Nephron progenitor cell (in vitro differentiated cells): ENCODE results near the gene NFATC1.

Experiments used
- DNase-seq: peaks from one replicate; pipeline ENCODE4 v3.0.0; 2021
- H3K27ac Mint-ChIP-seq: 2 replicates; pipeline ENCODE4 v1.8.0; 2021; ENCODE audit warnings: mild to moderate bottlenecking, moderate library complexity, mixed read lengths
- H3K27me3 Mint-ChIP-seq: 2 replicates; pipeline ENCODE4 v1.8.0; 2021; ENCODE audit warnings: mild to moderate bottlenecking, low read depth, mixed read lengths; ENCODE audit not compliant: poor library complexity
- H3K36me3 Mint-ChIP-seq: 2 replicates; pipeline ENCODE4 v1.8.0; 2021; ENCODE audit warnings: low read depth, mixed read lengths
- H3K4me1 Mint-ChIP-seq: 2 replicates; pipeline ENCODE4 v1.8.0; 2021; ENCODE audit warnings: mixed read lengths
- H3K4me3 Mint-ChIP-seq: 2 replicates; pipeline ENCODE4 v1.8.0; 2021; ENCODE audit warnings: mild to moderate bottlenecking, moderate library complexity, mixed read lengths
- H3K9me3 Mint-ChIP-seq: 2 replicates; pipeline ENCODE4 v1.8.0; 2021; ENCODE audit warnings: mild to moderate bottlenecking, moderate library complexity, mixed read lengths
- TF ChIP-seq, protein P1 (sequence below): fragments of 200-600 bp; sonication (generic); IDR thresholded peaks from 2 replicates; pipeline ENCODE4 v1.5.0; 2021; ENCODE audit warnings: antibody characterized with exemption

Gene NFATC1

DNA sequence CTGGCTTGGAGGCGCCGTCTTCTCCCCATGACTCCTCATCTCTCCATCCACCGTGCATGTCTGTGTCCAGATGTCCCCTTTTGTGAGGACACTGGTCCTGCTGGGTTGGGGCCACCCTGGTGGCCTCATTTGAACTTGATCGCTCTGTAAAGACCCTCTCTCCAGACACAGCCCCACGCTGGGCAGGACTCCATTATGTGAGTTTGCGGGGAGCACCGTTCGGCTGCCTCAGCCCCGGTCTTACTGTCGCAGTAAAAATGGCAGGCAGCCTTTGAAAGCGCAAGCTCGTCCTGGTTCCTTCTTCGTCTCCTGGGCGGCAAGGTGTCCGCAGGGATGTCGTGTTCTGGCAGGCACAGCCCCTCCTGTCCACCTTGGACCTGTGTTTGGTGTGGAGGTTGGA lies 17.7 kb downstream of the NFATC1 start:
- Mint-ChIP-seq H3K4me3 (no peak overlapping the region), H3K9me3 (no peaks in the 10 kb centered on the region), H3K27ac (no peak overlapping the region), H3K4me1 (peaks cover 38% of the 10 kb centered on the region), H3K27me3 (peaks cover 4% of the 10 kb centered on the region), H3K36me3 (peaks cover 36% of the 10 kb centered on the region)
- no peak for DNase-seq
- TF ChIP-seq, protein P1, sequence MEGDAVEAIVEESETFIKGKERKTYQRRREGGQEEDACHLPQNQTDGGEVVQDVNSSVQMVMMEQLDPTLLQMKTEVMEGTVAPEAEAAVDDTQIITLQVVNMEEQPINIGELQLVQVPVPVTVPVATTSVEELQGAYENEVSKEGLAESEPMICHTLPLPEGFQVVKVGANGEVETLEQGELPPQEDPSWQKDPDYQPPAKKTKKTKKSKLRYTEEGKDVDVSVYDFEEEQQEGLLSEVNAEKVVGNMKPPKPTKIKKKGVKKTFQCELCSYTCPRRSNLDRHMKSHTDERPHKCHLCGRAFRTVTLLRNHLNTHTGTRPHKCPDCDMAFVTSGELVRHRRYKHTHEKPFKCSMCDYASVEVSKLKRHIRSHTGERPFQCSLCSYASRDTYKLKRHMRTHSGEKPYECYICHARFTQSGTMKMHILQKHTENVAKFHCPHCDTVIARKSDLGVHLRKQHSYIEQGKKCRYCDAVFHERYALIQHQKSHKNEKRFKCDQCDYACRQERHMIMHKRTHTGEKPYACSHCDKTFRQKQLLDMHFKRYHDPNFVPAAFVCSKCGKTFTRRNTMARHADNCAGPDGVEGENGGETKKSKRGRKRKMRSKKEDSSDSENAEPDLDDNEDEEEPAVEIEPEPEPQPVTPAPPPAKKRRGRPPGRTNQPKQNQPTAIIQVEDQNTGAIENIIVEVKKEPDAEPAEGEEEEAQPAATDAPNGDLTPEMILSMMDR: no peak

DNA sequence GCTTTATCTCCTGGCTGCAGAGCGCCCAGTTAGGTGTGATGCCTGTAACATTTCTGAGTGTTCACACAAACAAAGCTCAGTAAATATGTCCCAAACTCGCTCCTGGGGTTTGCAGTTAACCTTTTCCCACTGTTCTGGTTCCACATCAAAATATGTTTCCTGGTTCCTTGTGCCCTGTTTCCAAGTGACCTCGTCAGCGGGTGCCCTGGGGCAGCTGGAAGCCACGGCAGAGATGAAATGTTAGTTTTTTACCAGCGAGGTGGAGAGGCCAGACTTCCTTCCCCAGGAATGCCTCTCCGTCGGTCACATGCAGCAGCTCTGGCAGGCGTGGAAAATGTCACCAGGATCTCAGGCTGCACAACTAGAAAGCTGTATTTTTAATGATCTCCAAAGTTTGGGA lies 18.2 kb downstream of the NFATC1 start:
- peaks cover 36% of the 10 kb centered on the region for H3K36me3 Mint-ChIP-seq
- H3K4me1 Mint-ChIP-seq: peaks cover 38% of the 10 kb centered on the region
- TF ChIP-seq, protein P1: no peak
- H3K4me3 Mint-ChIP-seq: no peak overlapping the region
- DNase-seq: no peak
- H3K27ac Mint-ChIP-seq: no peak overlapping the region
- no peaks in the 10 kb centered on the region for H3K9me3 Mint-ChIP-seq
- H3K27me3 Mint-ChIP-seq: peaks cover 4% of the 10 kb centered on the region

DNA sequence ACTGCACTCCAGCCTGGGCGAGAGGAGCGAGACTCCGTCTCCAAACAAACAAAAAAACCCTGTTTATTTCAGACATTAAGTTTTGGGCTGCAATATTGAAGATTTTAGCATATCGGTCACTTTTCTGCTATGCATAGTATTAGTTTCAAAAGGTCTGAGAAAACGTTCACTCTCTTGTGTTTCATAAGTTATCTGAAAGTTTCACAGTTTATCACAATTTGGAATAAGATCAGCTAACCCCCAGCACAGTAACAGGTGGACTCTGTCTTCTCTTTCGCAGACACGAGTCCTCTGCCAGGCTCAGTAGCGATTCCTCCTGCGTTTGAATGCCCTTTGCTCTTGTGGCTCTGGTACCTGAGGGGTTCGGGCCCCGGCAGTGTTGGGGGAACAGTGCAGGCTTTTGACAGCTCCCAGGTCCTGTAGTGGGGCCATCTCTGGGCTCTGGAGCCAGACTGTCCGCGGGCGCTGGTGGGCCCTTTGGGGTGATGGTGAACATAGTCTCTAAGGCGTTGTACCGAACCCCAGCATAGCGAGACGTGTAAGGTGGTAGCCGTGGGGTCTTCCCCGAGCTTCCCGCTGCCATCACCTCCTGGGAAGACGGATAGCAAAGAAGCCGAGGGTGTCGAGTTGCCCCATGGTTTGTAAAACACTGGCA lies 20.4 kb downstream of the NFATC1 start:
- H3K9me3 Mint-ChIP-seq: no peaks in the 10 kb centered on the region
- H3K27me3 Mint-ChIP-seq: peaks cover 10% of the 10 kb centered on the region
- DNase-seq: no peak
- H3K4me3 Mint-ChIP-seq: no peak overlapping the region
- TF ChIP-seq, protein P1: no peak
- H3K27ac Mint-ChIP-seq: no peak overlapping the region
- peaks cover 38% of the 10 kb centered on the region for H3K36me3 Mint-ChIP-seq
- H3K4me1 Mint-ChIP-seq: peaks cover 47% of the 10 kb centered on the region

GRCh38 chr18:79416677-79417052 lies 20.9 kb downstream of the NFATC1 start:
- H3K27me3 Mint-ChIP-seq: peaks cover 10% of the 10 kb centered on the region
- no peak for DNase-seq
- H3K4me3 Mint-ChIP-seq: no peak overlapping the region
- H3K4me1 Mint-ChIP-seq: peaks cover 47% of the 10 kb centered on the region
- no peak overlapping the region for H3K27ac Mint-ChIP-seq
- H3K36me3 Mint-ChIP-seq: peaks cover 34% of the 10 kb centered on the region
- TF ChIP-seq, protein P1: no peak
- H3K9me3 Mint-ChIP-seq: no peaks in the 10 kb centered on the region

- Mint-ChIP-seq H3K27me3 (peaks cover 10% of the 10 kb centered on the region), H3K4me3 (no peak overlapping the region), H3K4me1 (peaks cover 49% of the 10 kb centered on the region), H3K9me3 (no peaks in the 10 kb centered on the region), H3K36me3 (peaks cover 23% of the 10 kb centered on the region), H3K27ac (no peak overlapping the region)
- TF ChIP-seq, protein P1: no peak
- no peak for DNase-seq
Measured at GRCh38 chr18:79418236-79418635, 22.5 kb downstream of the NFATC1 start.

GRCh38 chr18:79418642-79419041 lies 22.9 kb downstream of the NFATC1 start:
- no peak overlapping the region for H3K4me3 Mint-ChIP-seq
- H3K36me3 Mint-ChIP-seq: peaks cover 19% of the 10 kb centered on the region
- DNase-seq: no peak
- H3K4me1 Mint-ChIP-seq: peaks cover 45% of the 10 kb centered on the region
- TF ChIP-seq, protein P1: no peak
- H3K27ac Mint-ChIP-seq: no peak overlapping the region
- no peaks in the 10 kb centered on the region for H3K9me3 Mint-ChIP-seq
- H3K27me3 Mint-ChIP-seq: peaks cover 10% of the 10 kb centered on the region
